AG04450 (cell line): ENCODE results near the gene UGT1A6. TPM values are rescaled to one million over a fixed set of nuclear protein-coding genes. Genes with fewer than 3 reads are reported as not detected.
A peak's percentile ranks its signal among the peaks of the same experiment; 100 is the strongest.

Experiments
- CTCF ChIA-PET: fragments of 300-600, 350-600 bp; formaldehyde crosslinking; extraction: SDS; loops from one replicate; lab custom pipeline; 2022; ENCODE audit warnings: antibody characterized with exemption, inconsistent platforms; lab: Charles Lee
- POLR2A ChIA-PET: fragments of 350-600 bp; formaldehyde crosslinking; extraction: SDS; loops from one replicate; lab custom pipeline; 2021; ENCODE audit warnings: antibody characterized with exemption, inconsistent platforms; lab: Yijun Ruan, JAX
- DNase-seq: peaks from one replicate; pipeline ENCODE4 v3.0.0-alpha.2; 2011; ENCODE audit warnings: low read depth, low spot score
- H3K27ac ChIP-seq: one replicate; pipeline ENCODE4 v1.5.1; 2012; ENCODE audit warnings: low read depth, low read length, control low read depth
- H3K27me3 ChIP-seq: one replicate; pipeline ENCODE4 v1.6.0; 2012; ENCODE audit warnings: low read length; ENCODE audit not compliant: control insufficient read depth, insufficient read depth
- H3K4me3 ChIP-seq: 2 replicates; pipeline ENCODE4 v1.5.1; 2011; ENCODE audit warnings: mild to moderate bottlenecking, low read depth, low read length, control low read depth
- H3K9me3 ChIP-seq: 2 replicates; pipeline ENCODE4 v1.5.1; 2012; ENCODE audit warnings: low read length; ENCODE audit not compliant: control insufficient read depth, insufficient read depth
- CTCF ChIP-seq: IDR thresholded peaks from 2 replicates; pipeline ENCODE4 v1.5.1; 2011; ENCODE audit warnings: low read depth, low read length, control low read depth, inconsistent platforms
- polyA plus RNA-seq: library from polyadenylated mRNA; depleted of rRNA; stranded (reverse); fragments of >200 nt; gene quantifications from 2 replicates; pipeline ENCODE4 v1.2.3, GENCODE V29; 2011

Gene UGT1A6
- polyA plus RNA-seq, 1 experiment, result not detected

GRCh38 chr2:233706720-233707119 is 14.0 kb downstream of the UGT1A6 start:
- no peak for TF ChIP-seq CTCF
- CTCF ChIA-PET, result interaction anchor here (0.7 kb wide), 2 partner anchors 16 to 271 kb away, joined by 3 to 4 read pairs; no protein-coding TSS in a partner anchor
- peak overlapping the region; percentile 3 for H3K27ac ChIP-seq
- H3K27me3 ChIP-seq, result no peaks in the 10 kb centered on the region
- H3K9me3 ChIP-seq, result 0 out of 2 replicates have a peak, but pooled peaks cover 3% of the 10 kb centered on the region
- DNase-seq, result no peak
- POLR2A ChIA-PET, result no interaction called here
- H3K4me3 ChIP-seq, result no peak overlapping the region

- no peak for TF ChIP-seq CTCF
- DNase-seq, result no peak
- Histone ChIP-seq H3K4me3 (no peak overlapping the region), H3K9me3 (0 out of 2 replicates have a peak, but pooled peaks cover 3% of the 10 kb centered on the region), H3K27ac (no peak overlapping the region), H3K27me3 (no peaks in the 10 kb centered on the region)
- POLR2A ChIA-PET, result no interaction called here
- CTCF ChIA-PET, result interaction anchor here (0.7 kb wide), 1 partner anchor 260 kb away, joined by 3 read pairs; no protein-coding TSS in a partner anchor
Observed at GRCh38 chr2:233707940-233708644, 15.4 kb downstream of the UGT1A6 start.

- POLR2A ChIA-PET, result no interaction called here
Observed at GRCh38 chr2:233708942-233709341, 16.3 kb downstream of the UGT1A6 start.

GRCh38 chr2:233711312-233712008 is 18.8 kb downstream of the UGT1A6 start:
- Histone ChIP-seq H3K4me3 (no peak overlapping the region), H3K9me3 (no peaks in the 10 kb centered on the region), H3K27ac (no peak overlapping the region), H3K27me3 (no peaks in the 10 kb centered on the region)
- POLR2A ChIA-PET, result interaction anchor here (0.7 kb wide), 1 partner anchor 50 kb away, joined by 3 read pairs; no protein-coding TSS in a partner anchor
- peak; percentile 97 for TF ChIP-seq CTCF
- peak; percentile 53 for DNase-seq
- CTCF ChIA-PET, result interaction anchor here (0.8 to 2.9 kb wide), 11 partner anchors 10 to 1786 kb away, joined by 3 to 25 read pairs (median 4); no protein-coding TSS in a partner anchor

More at GRCh38 chr2:233708942-233709341, 16.3 kb downstream of the UGT1A6 start:
- H3K9me3 ChIP-seq, result 0 out of 2 replicates have a peak, but pooled peaks cover under 1% of the 10 kb centered on the region
- DNase-seq, result no peak
- TF ChIP-seq CTCF, result no peak
- no peaks in the 10 kb centered on the region for H3K27me3 ChIP-seq
- H3K27ac ChIP-seq, result no peak overlapping the region
- H3K4me3 ChIP-seq, result no peak overlapping the region
- CTCF ChIA-PET, result interaction anchor here (0.5 to 0.7 kb wide), 2 partner anchors 169 to 261 kb away, joined by 3 to 5 read pairs; no protein-coding TSS in a partner anchor
